GM12878 (cell line): ENCODE results near the gene ADM2. TPM values are rescaled to one million over a fixed set of nuclear protein-coding genes. Genes with fewer than 3 reads are reported as not detected.

Experiments
- ATAC-seq: fragments of 200-7000 bp; cut with Tn5 transposase; 3 replicates; pipeline ENCODE4 v1.9.1; 2020; ENCODE audit warnings: mild to moderate bottlenecking, moderate library complexity
- BruUV-seq: library from RNA; stranded (reverse); fragments of 400-500 nt; replicated peaks from 2 replicates; lab custom pipeline; 2021; lab: Mats Ljungman, UMichigan
- CTCF ChIA-PET: fragments of 300-600 bp; sonication (Branson Sonifier 250); formaldehyde crosslinking; extraction: SDS; loops from one replicate; lab custom pipeline; 2021; ENCODE audit warnings: inconsistent platforms; lab: Yijun Ruan, JAX
- POLR2A ChIA-PET: fragments of 350-600 bp; formaldehyde crosslinking; extraction: SDS; loops from one replicate; lab custom pipeline; 2021; ENCODE audit warnings: inconsistent platforms; lab: Charles Lee
- RAD21 ChIA-PET: fragments of 300-600 bp; sonication (Branson Sonifier 250); formaldehyde crosslinking; loops from one replicate; lab custom pipeline; 2023; ENCODE audit warnings: antibody characterized with exemption; ENCODE audit not compliant: unreplicated experiment; lab: Charles Lee
- SMC1A ChIA-PET: fragments of 300-600 bp; sonication (Branson Sonifier 250); formaldehyde crosslinking; loops from one replicate; lab custom pipeline; 2023; ENCODE audit not compliant: unreplicated experiment, uncharacterized antibody; lab: Charles Lee
- DNase-seq: peaks from one replicate; pipeline ENCODE4 v3.0.0-alpha.2; 2011; ENCODE audit warnings: low read depth, low spot score
- FAIRE-seq: peaks from 3 replicates; lab custom pipeline; 2011; peaks lifted over from hg19 to GRCh38; lab: Jason Lieb, UNC
- H2AFZ ChIP-seq: 2 replicates; pipeline ENCODE4 v1.6.0; 2011; ENCODE audit warnings: low read depth, low read length, control low read depth; ENCODE audit not compliant: control insufficient read depth
- H3K27ac ChIP-seq: 2 replicates; pipeline ENCODE4 v1.5.1; 2011; ENCODE audit warnings: control low read depth; ENCODE audit not compliant: control insufficient read depth, insufficient read depth
- H3K27me3 ChIP-seq, 2 experiments: replicated peaks in 1 of 2; 2 replicates each; pipeline versions ENCODE4 v1.6.0 to v1.6.1; 2011; ENCODE audit warnings: low read length in 1 of 2; ENCODE audit not compliant: control insufficient read depth in 2 of 2, insufficient read depth in 2 of 2
- H3K36me3 ChIP-seq, 2 experiments: 2 replicates each; pipeline ENCODE4 v1.5.1; 2011; ENCODE audit warnings: low read length in 1 of 2; ENCODE audit not compliant: control insufficient read depth in 2 of 2, insufficient read depth in 2 of 2
- H3K4me1 ChIP-seq: 2 replicates; pipeline ENCODE4 v1.6.1; 2011; ENCODE audit warnings: mild to moderate bottlenecking, low read length, moderate library complexity, mixed read lengths; ENCODE audit not compliant: control insufficient read depth, insufficient read depth
- H3K4me2 ChIP-seq: 2 replicates; pipeline ENCODE4 v1.6.0; 2011; ENCODE audit warnings: control low read depth; ENCODE audit not compliant: control insufficient read depth, insufficient read depth
- H3K4me3 ChIP-seq: fragments of 200-600 bp; sonication (generic); 2 replicates; pipeline ENCODE4 v1.5.1; 2016
- H3K79me2 ChIP-seq: 2 replicates; pipeline ENCODE4 v1.6.0; 2011; ENCODE audit warnings: low read length; ENCODE audit not compliant: control insufficient read depth, insufficient read depth
- H3K9ac ChIP-seq: 2 replicates; pipeline ENCODE4 v1.8.0; 2011; ENCODE audit warnings: low read length, control low read depth, mixed read lengths; ENCODE audit not compliant: control insufficient read depth, insufficient read depth
- H3K9me3 ChIP-seq: replicated peaks from 3 replicates; pipeline ENCODE4 v1.5.1; 2011; ENCODE audit warnings: mild to moderate bottlenecking, low read length; ENCODE audit not compliant: control insufficient read depth, insufficient read depth
- H4K20me1 ChIP-seq: 2 replicates; pipeline ENCODE4 v1.6.0; 2011; ENCODE audit not compliant: control insufficient read depth, insufficient read depth
- ATF7 ChIP-seq: fragments of 450-650 bp; IDR thresholded peaks from 2 replicates; pipeline ENCODE4 v1.6.1; 2016; ENCODE audit warnings: low read depth, mild to moderate bottlenecking
- CBFB ChIP-seq: IDR thresholded peaks from 2 replicates; pipeline ENCODE4 v1.6.1; 2016; ENCODE audit warnings: antibody characterized with exemption, low read depth
- HDGF ChIP-seq: fragments of 450-650 bp; IDR thresholded peaks from 2 replicates; pipeline ENCODE4 v1.6.1; 2016; ENCODE audit warnings: antibody characterized with exemption
- JUNB ChIP-seq: IDR thresholded peaks from 2 replicates; pipeline ENCODE4 v1.6.1; 2016; ENCODE audit warnings: antibody characterized with exemption, mild to moderate bottlenecking
- MXI1 ChIP-seq: fragments of 150-350 bp; IDR thresholded peaks from 2 replicates; pipeline ENCODE4 v1.6.1; 2011; ENCODE audit warnings: low read depth, mild to moderate bottlenecking, inconsistent platforms, low read length, improper control_type of control experiment
- RELA ChIP-seq: fragments of 450-650 bp; IDR thresholded peaks from 2 replicates; pipeline ENCODE4 v1.8.0; 2014; ENCODE audit warnings: borderline replicate concordance; ENCODE audit not compliant: partially characterized antibody
- SMAD1 ChIP-seq: fragments of 450-650 bp; IDR thresholded peaks from 2 replicates; pipeline ENCODE4 v1.6.1; 2018; ENCODE audit warnings: mild to moderate bottlenecking, low read depth; ENCODE audit not compliant: partially characterized antibody
- TBL1XR1 ChIP-seq: IDR thresholded peaks from 2 replicates; pipeline ENCODE4 v1.6.1; 2012; ENCODE audit warnings: low read depth, low read length, improper control_type of control experiment
- WGBS: methylation state at CpG from one replicate; pipeline ENCODE4 v1.1.6; 2016; ENCODE audit warnings: low lambda C conversion rate; ENCODE audit not compliant: insufficient replicate concordance, insufficient coverage; ENCODE audit errors: missing lambda C conversion rate; 5-methylcytosine and 5-hydroxymethylcytosine counted together
- in situ Hi-C: fragments of 300-500 bp; cut with MboI; formaldehyde crosslinking; loops from 9 replicates; pipeline ENCODE4 v1.14.3; 2018; ENCODE audit warnings: mixed read lengths
- intact Hi-C: fragments of 100-400 bp; cut with micrococcal nuclease; formaldehyde crosslinking; loops from one replicate; pipeline ENCODE4 v1.14.2; 2022; ENCODE audit not compliant: unreplicated experiment
- polyA plus RNA-seq, 11 experiments: library from polyadenylated mRNA; depleted of rRNA in 4 of 11; unstranded in 6 of 11; stranded (reverse) in 5 of 11; fragments of >200 nt; fragmentation: Nextera tagmentation in 4 of 11; fragmentation: Illumina TruSeq in 1 of 11; extraction: Ambion mirVana in 4 of 11; extraction: Trizol in 1 of 11; gene quantifications; 1 replicate in 1 of 11; 2 replicates in 10 of 11; pipeline versions ENCODE4 v1.2.1 to v1.2.3, GENCODE V29; 2011 to 2016; ENCODE audit warnings: inconsistent platforms in 2 of 11, missing spikeins in 2 of 11, low read depth in 1 of 11
- total RNA-seq, 4 experiments: library from RNA; depleted of rRNA in 3 of 4; stranded (reverse); fragments of >200 nt in 3 of 4; fragmentation: Illumina TruSeq in 1 of 4; extraction: Trizol in 1 of 4; gene quantifications; 2 replicates each; pipeline versions ENCODE4 v1.2.1 to v1.2.3, GENCODE V29; 2013 to 2021
- TF ChIP-seq, protein P1 (sequence below): IDR thresholded peaks from 2 replicates; pipeline ENCODE4 v1.6.1; 2012; ENCODE audit warnings: low read depth, low read length, improper control_type of control experiment
- TF ChIP-seq, protein P2 (sequence below): fragments of 450-650 bp; IDR thresholded peaks from 2 replicates; pipeline ENCODE4 v1.6.1; 2017; ENCODE audit warnings: mild to moderate bottlenecking
- TF ChIP-seq, protein P3 (sequence below): fragments of 450-650 bp; formaldehyde crosslinking; IDR thresholded peaks from 2 replicates; pipeline ENCODE4 v1.4.0; 2022; ENCODE audit warnings: mild to moderate bottlenecking, moderate library complexity

ADM2 gene
- total and polyA plus RNA-seq, 10 of the 15 experiments (the other 5 are each of a cell fraction or from before 2014, with no cell fraction given), result 0.02 to 0.33 (median 0.12) TPM; not detected in 2

DNA sequence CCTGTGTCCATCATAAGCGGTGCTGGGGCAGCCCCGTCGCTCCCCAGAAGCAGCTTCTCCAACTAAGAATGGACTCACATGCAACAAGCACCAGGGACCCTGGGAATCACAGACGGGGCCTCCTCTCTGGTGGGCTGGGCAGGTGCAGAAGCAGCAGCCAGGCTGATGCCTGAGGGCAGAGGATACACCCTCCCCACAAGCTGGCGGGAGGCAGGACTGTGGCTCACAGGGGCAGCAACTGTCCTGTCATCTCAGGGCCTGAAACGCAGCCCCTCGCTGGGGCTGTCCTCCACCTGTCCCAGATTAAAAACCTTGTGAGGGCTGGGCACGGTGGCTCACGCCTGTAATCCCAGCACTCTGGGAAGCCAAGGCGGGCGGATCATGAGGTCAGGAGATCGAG lies 3.4 kb upstream of the ADM2 start:
- peaks cover 14% of the 10 kb centered on the region for H3K79me2 ChIP-seq
- peaks cover 13% of the 10 kb centered on the region for H3K4me1 ChIP-seq
- H3K4me3 ChIP-seq, result no peak overlapping the region
- no peak overlapping the region for H3K9ac ChIP-seq
- RAD21 ChIA-PET, result no interaction called here
- no peak overlapping the region for H2AFZ ChIP-seq
- intact Hi-C loops, result loop anchor here (10.0 kb wide), 1 partner anchor 233 kb away; the partner anchor contains the start of gene TUBGCP6
- no peak overlapping the region for H3K27ac ChIP-seq
- FAIRE-seq (no peak), DNase-seq (no peak), ATAC-seq (no peak)
- no peaks in the 10 kb centered on the region for H3K9me3 ChIP-seq
- H3K4me2 ChIP-seq, result no peak overlapping the region
- BruUV-seq, result no TSS peak
- POLR2A ChIA-PET, result no interaction called here
- no peak for TF ChIP-seq CBFB
- no peaks in the 10 kb centered on the region for H4K20me1 ChIP-seq
- CTCF ChIA-PET, result no interaction called here
- H3K36me3 ChIP-seq, result no peaks in the 10 kb centered on the region
- peaks cover 0 to 3% of the 10 kb centered on the region in 2 experiments; a peak in 2 of 4 replicates for H3K27me3 ChIP-seq
- WGBS, result 80% methylated on average over 12 of the region's 12 CpGs
- in situ Hi-C loops, result no loop called here
- SMC1A ChIA-PET, result no interaction called here

DNA sequence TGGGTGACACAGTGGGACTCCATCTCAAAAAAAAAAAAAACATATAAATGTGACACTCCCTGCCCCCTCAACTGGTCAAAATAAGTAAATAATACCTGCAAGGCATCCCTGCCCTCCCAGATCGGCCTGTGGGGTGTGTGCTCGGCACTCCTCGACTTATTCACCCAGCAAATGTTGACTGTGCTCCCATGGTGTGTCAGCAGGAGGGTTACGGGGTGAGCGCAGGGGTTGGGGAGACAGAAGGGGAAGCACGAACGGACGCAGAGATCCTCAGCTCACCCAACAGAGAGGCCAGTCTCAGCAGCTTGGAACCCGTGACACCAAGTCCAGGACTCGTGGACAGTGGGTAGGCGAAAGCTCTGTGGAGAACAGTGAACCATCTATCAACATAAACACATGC lies 1.6 kb upstream of the ADM2 start:
- H3K4me3 ChIP-seq, result no peak overlapping the region
- H3K4me1 ChIP-seq, result peaks cover 5% of the 10 kb centered on the region
- no peak overlapping the region for H3K9ac ChIP-seq
- SMC1A ChIA-PET, result no interaction called here
- no peaks in the 10 kb centered on the region for H3K9me3 ChIP-seq
- in situ Hi-C loops, result no loop called here
- no TSS peak for BruUV-seq
- no peak for FAIRE-seq
- no peak overlapping the region for H3K27ac ChIP-seq
- H4K20me1 ChIP-seq, result no peaks in the 10 kb centered on the region
- no peak for ATAC-seq
- H2AFZ ChIP-seq, result no peak overlapping the region
- intact Hi-C loops, result loop anchor here (10.0 kb wide), 1 partner anchor 235 kb away; the partner anchor contains the start of gene TUBGCP6
- 10% methylated on average over 11 of the region's 11 CpGs for WGBS
- POLR2A ChIA-PET, result interaction anchor here (0.7 to 1.9 kb wide), 2 partner anchors 10 to 44 kb away, joined by 3 to 7 read pairs; no protein-coding TSS in a partner anchor
- DNase-seq, result no peak
- CTCF ChIA-PET, result interaction anchor here (1.1 to 1.9 kb wide), 3 partner anchors 9 to 45 kb away, joined by 3 to 8 read pairs (median 3); partner anchors contain the start of gene SCO2
- H3K79me2 ChIP-seq, result no peaks in the 10 kb centered on the region
- no peak overlapping the region for H3K4me2 ChIP-seq
- H3K36me3 ChIP-seq, result no peaks in the 10 kb centered on the region
- H3K27me3 ChIP-seq, result peaks cover 0 to 3% of the 10 kb centered on the region in 2 experiments; a peak in 2 of 4 replicates
- RAD21 ChIA-PET, result interaction anchor here (0.6 kb wide), 1 partner anchor 17 kb away, joined by 3 read pairs; no protein-coding TSS in a partner anchor
- no peak for TF ChIP-seq MXI1
- no peak for TF ChIP-seq ATF7
- TF ChIP-seq, protein P1, sequence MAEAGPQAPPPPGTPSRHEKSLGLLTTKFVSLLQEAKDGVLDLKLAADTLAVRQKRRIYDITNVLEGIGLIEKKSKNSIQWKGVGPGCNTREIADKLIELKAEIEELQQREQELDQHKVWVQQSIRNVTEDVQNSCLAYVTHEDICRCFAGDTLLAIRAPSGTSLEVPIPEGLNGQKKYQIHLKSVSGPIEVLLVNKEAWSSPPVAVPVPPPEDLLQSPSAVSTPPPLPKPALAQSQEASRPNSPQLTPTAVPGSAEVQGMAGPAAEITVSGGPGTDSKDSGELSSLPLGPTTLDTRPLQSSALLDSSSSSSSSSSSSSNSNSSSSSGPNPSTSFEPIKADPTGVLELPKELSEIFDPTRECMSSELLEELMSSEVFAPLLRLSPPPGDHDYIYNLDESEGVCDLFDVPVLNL, result no peak
- no peak for TF ChIP-seq JUNB
- no peak for TF ChIP-seq HDGF
- TF ChIP-seq, protein P2, sequence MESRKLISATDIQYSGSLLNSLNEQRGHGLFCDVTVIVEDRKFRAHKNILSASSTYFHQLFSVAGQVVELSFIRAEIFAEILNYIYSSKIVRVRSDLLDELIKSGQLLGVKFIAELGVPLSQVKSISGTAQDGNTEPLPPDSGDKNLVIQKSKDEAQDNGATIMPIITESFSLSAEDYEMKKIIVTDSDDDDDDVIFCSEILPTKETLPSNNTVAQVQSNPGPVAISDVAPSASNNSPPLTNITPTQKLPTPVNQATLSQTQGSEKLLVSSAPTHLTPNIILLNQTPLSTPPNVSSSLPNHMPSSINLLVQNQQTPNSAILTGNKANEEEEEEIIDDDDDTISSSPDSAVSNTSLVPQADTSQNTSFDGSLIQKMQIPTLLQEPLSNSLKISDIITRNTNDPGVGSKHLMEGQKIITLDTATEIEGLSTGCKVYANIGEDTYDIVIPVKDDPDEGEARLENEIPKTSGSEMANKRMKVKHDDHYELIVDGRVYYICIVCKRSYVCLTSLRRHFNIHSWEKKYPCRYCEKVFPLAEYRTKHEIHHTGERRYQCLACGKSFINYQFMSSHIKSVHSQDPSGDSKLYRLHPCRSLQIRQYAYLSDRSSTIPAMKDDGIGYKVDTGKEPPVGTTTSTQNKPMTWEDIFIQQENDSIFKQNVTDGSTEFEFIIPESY, result no peak
- TF ChIP-seq SMAD1, result no peak
- TF ChIP-seq TBL1XR1, result no peak
- TF ChIP-seq, protein P3, sequence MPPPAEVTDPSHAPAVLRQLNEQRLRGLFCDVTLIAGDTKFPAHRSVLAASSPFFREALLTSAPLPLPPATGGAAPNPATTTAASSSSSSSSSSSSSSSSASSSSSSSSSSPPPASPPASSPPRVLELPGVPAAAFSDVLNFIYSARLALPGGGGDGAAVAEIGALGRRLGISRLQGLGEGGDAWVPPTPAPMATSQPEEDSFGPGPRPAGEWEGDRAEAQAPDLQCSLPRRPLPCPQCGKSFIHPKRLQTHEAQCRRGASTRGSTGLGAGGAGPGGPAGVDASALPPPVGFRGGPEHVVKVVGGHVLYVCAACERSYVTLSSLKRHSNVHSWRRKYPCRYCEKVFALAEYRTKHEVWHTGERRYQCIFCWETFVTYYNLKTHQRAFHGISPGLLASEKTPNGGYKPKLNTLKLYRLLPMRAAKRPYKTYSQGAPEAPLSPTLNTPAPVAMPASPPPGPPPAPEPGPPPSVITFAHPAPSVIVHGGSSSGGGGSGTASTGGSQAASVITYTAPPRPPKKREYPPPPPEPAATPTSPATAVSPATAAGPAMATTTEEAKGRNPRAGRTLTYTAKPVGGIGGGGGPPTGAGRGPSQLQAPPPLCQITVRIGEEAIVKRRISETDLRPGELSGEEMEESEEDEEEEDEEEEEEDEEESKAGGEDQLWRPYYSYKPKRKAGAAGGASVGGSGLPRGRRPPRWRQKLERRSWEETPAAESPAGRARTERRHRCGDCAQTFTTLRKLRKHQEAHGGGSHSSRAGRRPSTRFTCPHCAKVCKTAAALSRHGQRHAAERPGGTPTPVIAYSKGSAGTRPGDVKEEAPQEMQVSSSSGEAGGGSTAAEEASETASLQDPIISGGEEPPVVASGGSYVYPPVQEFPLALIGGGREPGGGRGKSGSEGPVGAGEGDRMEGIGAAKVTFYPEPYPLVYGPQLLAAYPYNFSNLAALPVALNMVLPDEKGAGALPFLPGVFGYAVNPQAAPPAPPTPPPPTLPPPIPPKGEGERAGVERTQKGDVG (CRISPR knock-in tag), result no peak
- no peak for TF ChIP-seq RELA
